HepG2 (cell line): Measurements from ENCODE around the gene PTPN2. TPM values are rescaled to one million over a fixed set of nuclear protein-coding genes. Genes with fewer than 3 reads are reported as not detected.

Source experiments
- ATAC-seq: fragments of 200-7000 bp; cut with Tn5 transposase; 3 replicates; pipeline ENCODE4 v1.9.1; 2020; ENCODE audit warnings: mild to moderate bottlenecking, moderate library complexity
- BruUV-seq: library from RNA; stranded (reverse); fragments of 400-500 nt; replicated peaks from 2 replicates; lab custom pipeline; 2021; lab: Mats Ljungman, UMichigan
- CTCF ChIA-PET: fragments of 300-600 bp; formaldehyde crosslinking; extraction: SDS; loops from one replicate; lab custom pipeline; 2021; ENCODE audit warnings: low total read pairs, inconsistent platforms, low intra/inter-chr PET ratio; lab: Yijun Ruan, JAX
- POLR2A ChIA-PET: fragments of 350-600 bp; sonication (Branson Sonifier 250); formaldehyde crosslinking; loops from one replicate; lab custom pipeline; 2020; ENCODE audit warnings: antibody characterized with exemption, inconsistent platforms; lab: Yijun Ruan, JAX
- DNase-seq: peaks from one replicate; pipeline ENCODE4 v3.0.0-alpha.2; 2015; ENCODE audit warnings: low spot score
- FAIRE-seq: peaks from 3 replicates; lab custom pipeline; 2011; peaks lifted over from hg19 to GRCh38; lab: Jason Lieb, UNC
- H2AFZ ChIP-seq: one replicate; pipeline ENCODE4 v1.6.1; 2011; ENCODE audit warnings: low read length, inconsistent platforms
- H3K27ac ChIP-seq: fragments of 300-600 bp; 3 replicates; pipeline ENCODE4 v1.8.0; 2011; ENCODE audit warnings: mixed run types, mild to moderate bottlenecking, mixed read lengths, low read length, inconsistent platforms; ENCODE audit not compliant: insufficient read depth; ENCODE audit errors: extremely low read length
- H3K27me3 ChIP-seq, 2 experiments: fragments of 200-600 bp in 1 of 2; 2 replicates in 1 of 2; 3 replicates in 1 of 2; pipeline versions ENCODE4 v1.6.0 to v1.8.0; 2011; ENCODE audit warnings: low read length in 2 of 2, mild to moderate bottlenecking in 2 of 2, moderate library complexity in 2 of 2, inconsistent platforms in 1 of 2; ENCODE audit not compliant: insufficient read depth in 2 of 2, control insufficient read depth in 1 of 2
- H3K36me3 ChIP-seq, 2 experiments: fragments of 200-600 bp in 1 of 2; replicated peaks in 1 of 2; 2 replicates in 1 of 2; 3 replicates in 1 of 2; pipeline versions ENCODE4 v1.5.1 to v1.8.0; 2011; ENCODE audit warnings: low read length in 2 of 2, inconsistent platforms in 1 of 2; ENCODE audit not compliant: insufficient read depth in 2 of 2, control insufficient read depth in 1 of 2
- H3K4me1 ChIP-seq: 2 replicates; pipeline ENCODE4 v1.5.1; 2012; ENCODE audit warnings: low read length, inconsistent platforms; ENCODE audit not compliant: insufficient read depth
- H3K4me2 ChIP-seq: 2 replicates; pipeline ENCODE4 v1.6.0; 2011; ENCODE audit warnings: low read depth, low read length, inconsistent platforms
- H3K4me3 ChIP-seq, 3 experiments: fragments of 200-600 bp in 1 of 3; sonication (generic), shearing (Covaris generic) in 1 of 3; replicated peaks in 1 of 3; 2 replicates each; pipeline ENCODE4 v1.5.1; 2011 to 2016; ENCODE audit warnings: low read length in 3 of 3, inconsistent platforms in 2 of 3, low read depth in 2 of 3, mild to moderate bottlenecking in 2 of 3, control low read depth in 1 of 3, mixed read lengths in 1 of 3; ENCODE audit not compliant: insufficient read depth in 1 of 3
- H3K79me2 ChIP-seq: one replicate; pipeline ENCODE4 v1.6.1; 2011; ENCODE audit warnings: low read length, inconsistent platforms; ENCODE audit not compliant: insufficient read depth
- H3K9ac ChIP-seq: 2 replicates; pipeline ENCODE4 v1.6.0; 2011; ENCODE audit warnings: mild to moderate bottlenecking, low read depth, low read length, inconsistent platforms; ENCODE audit not compliant: insufficient read depth
- H3K9me3 ChIP-seq: 2 replicates; pipeline ENCODE4 v1.5.1; 2012; ENCODE audit warnings: mild to moderate bottlenecking, low read length
- H4K20me1 ChIP-seq: 2 replicates; pipeline ENCODE4 v1.6.0; 2011; ENCODE audit warnings: inconsistent platforms, mild to moderate bottlenecking, low read length, moderate library complexity; ENCODE audit not compliant: insufficient read depth
- CENPX ChIP-seq: sonication (generic); formaldehyde crosslinking; IDR thresholded peaks from 2 replicates; pipeline ENCODE4 v1.9.0; 2021; ENCODE audit warnings: mild to moderate bottlenecking, missing genetic modification reagents, moderate library complexity
- HCFC1 ChIP-seq: fragments of 150-350 bp; IDR thresholded peaks from 2 replicates; pipeline ENCODE4 v1.6.1; 2014; ENCODE audit warnings: low read depth, low read length
- HMG20B ChIP-seq: conservative IDR thresholded peaks from 2 replicates; pipeline ENCODE4 v1.6.1; 2016; ENCODE audit warnings: missing genetic modification reagents, missing compliant biosample characterization
- RFX1 ChIP-seq: fragments of 450-650 bp; IDR thresholded peaks from 2 replicates; pipeline ENCODE4 v1.6.1; 2017
- SRF ChIP-seq: IDR thresholded peaks from 2 replicates; pipeline ENCODE4 v1.6.1; 2011; ENCODE audit warnings: mild to moderate bottlenecking, low read depth, low read length, moderate library complexity
- ZNF12 ChIP-seq: sonication (generic); formaldehyde crosslinking; IDR thresholded peaks from 2 replicates; pipeline ENCODE4 v1.5.0; 2020; ENCODE audit warnings: missing genetic modification reagents
- ZNF703 ChIP-seq: sonication (generic); formaldehyde crosslinking; IDR thresholded peaks from 2 replicates; pipeline ENCODE4 v1.5.1; 2020; ENCODE audit warnings: missing genetic modification reagents, mild to moderate bottlenecking, moderate library complexity, borderline replicate concordance
- WGBS: methylation state at CpG from one replicate; pipeline ENCODE4 v1.1.6; 2017; ENCODE audit warnings: low lambda C conversion rate; 5-methylcytosine and 5-hydroxymethylcytosine counted together
- in situ Hi-C: cut with HindIII; loops from 2 replicates; pipeline ENCODE4 v1.10.0; 2017; ENCODE audit warnings: low pct_unique_long_range_greater_than_20kb; ENCODE audit not compliant: extremely low pct_ligation_motif_present
- intact Hi-C: fragments of 100-400 bp; cut with micrococcal nuclease; formaldehyde crosslinking; loops from one replicate; pipeline ENCODE4 v1.10.0; 2022; ENCODE audit not compliant: unreplicated experiment
- polyA plus RNA-seq, 8 experiments: library from polyadenylated mRNA; depleted of rRNA in 3 of 8; stranded (reverse) in 7 of 8; unstranded in 1 of 8; fragments of >200 nt; fragmentation: Illumina TruSeq in 4 of 8; extraction: Trizol in 4 of 8; gene quantifications; 2 replicates each; pipeline versions ENCODE4 v1.2.1 to v1.2.3, GENCODE V29; 2011 to 2016; ENCODE audit warnings: low read depth in 4 of 8, missing spikeins in 1 of 8, mixed read lengths in 1 of 8; ENCODE audit not compliant: insufficient read depth in 1 of 8
- total RNA-seq, 5 experiments: library from RNA; depleted of rRNA; stranded (reverse); fragments of >200 nt; fragmentation: Illumina TruSeq; extraction: Trizol; gene quantifications; 2 replicates each; pipeline ENCODE4 v1.2.3, GENCODE V29; 2016; ENCODE audit warnings: low read depth in 1 of 5

Gene PTPN2
- total and polyA plus RNA-seq, 2 of the 13 experiments (the other 11 are each of a cell fraction or from before 2014, with no cell fraction given) = 24.9 to 41.5 TPM

- intact Hi-C loops (no loop called here), in situ Hi-C loops (no loop called here)
- peak; percentile 26; the same call in 2 of the 3 replicates for ATAC-seq
- Histone ChIP-seq H3K4me2 (no peak overlapping the region), H2AFZ (no peak overlapping the region), H3K27ac (no peak overlapping the region), H3K4me1 (peaks cover 36% of the 10 kb centered on the region), H3K4me3 (no peak overlapping the region), H3K36me3 (no peaks in the 10 kb centered on the region), H3K9me3 (no peaks in the 10 kb centered on the region), H3K27me3 (peaks cover 1 to 26% of the 10 kb centered on the region in 2 experiments; a peak in 3 of 5 replicates), H3K9ac (no peak overlapping the region), H3K79me2 (no peaks in the 10 kb centered on the region), H4K20me1 (no peaks in the 10 kb centered on the region)
- DNase-seq = no peak
- WGBS = 47% methylated on average over 2 of the region's 4 CpGs
- FAIRE-seq = no peak
- ChIA-PET POLR2A (no interaction called here), CTCF (no interaction called here)
- peak; percentile 99 for TF ChIP-seq ZNF12 (CRISPR knock-in tag)
- TF ChIP-seq HMG20B (CRISPR knock-in tag) = no peak
- BruUV-seq = no TSS peak
These were observed 22.1 kb upstream of the PTPN2 start for GRCh38 chr18:12906119-12906518.

GRCh38 chr18:12904012-12904516, 20.0 kb upstream of the PTPN2 start:
- DNase-seq (no peak), FAIRE-seq (no peak), ATAC-seq (no peak)
- no peaks in the 10 kb centered on the region for H3K9me3 ChIP-seq
- no TSS peak for BruUV-seq
- ChIA-PET POLR2A (interaction anchor here (2.4 kb wide), 1 partner anchor 20 kb away, joined by 12 read pairs; the partner anchor contains the start of gene PTPN2), CTCF (no interaction called here)
- WGBS = 40% methylated on average over 8 of the region's 8 CpGs
- intact Hi-C loops = no loop called here
- H3K9ac ChIP-seq = no peak overlapping the region
- no peak overlapping the region for H2AFZ ChIP-seq
- peaks cover 1 to 26% of the 10 kb centered on the region in 2 experiments; a peak in 3 of 5 replicates for H3K27me3 ChIP-seq
- TF ChIP-seq CENPX (CRISPR knock-in tag) = no peak
- TF ChIP-seq HCFC1 = no peak
- peak; percentile 57; the same call in 1 of the 2 replicates for TF ChIP-seq SRF
- TF ChIP-seq RFX1 = peak; percentile 32; the same call in 1 of the 2 replicates
- no peak for TF ChIP-seq ZNF703 (CRISPR knock-in tag)
- in situ Hi-C loops = no loop called here
- no peak overlapping the region for H3K4me3 ChIP-seq
- no peaks in the 10 kb centered on the region for H3K79me2 ChIP-seq
- H3K36me3 ChIP-seq = no peaks in the 10 kb centered on the region
- H3K27ac ChIP-seq = no peak overlapping the region
- no peaks in the 10 kb centered on the region for H4K20me1 ChIP-seq
- peaks cover 38% of the 10 kb centered on the region for H3K4me1 ChIP-seq
- peak overlapping the region; percentile 45 for H3K4me2 ChIP-seq
